Caco-2 (cell line): ENCODE measurements around the gene ITSN2. TPM values are rescaled to one million over a fixed set of nuclear protein-coding genes. Genes with fewer than 3 reads are reported as not detected.
A peak's percentile ranks its signal among the peaks of the same experiment; 100 is the strongest.

Experiments
- BruUV-seq: library from RNA; stranded (reverse); fragments of 400-500 nt; replicated peaks from 2 replicates; lab custom pipeline; 2021; lab: Mats Ljungman, UMichigan
- CTCF ChIA-PET: fragments of 300-600 bp; sonication (Branson Sonifier 250); formaldehyde crosslinking; loops from one replicate; lab custom pipeline; 2022; ENCODE audit warnings: antibody characterized with exemption; lab: Charles Lee
- POLR2A ChIA-PET: fragments of 300-600 bp; sonication (Branson Sonifier 250); formaldehyde crosslinking; loops from one replicate; lab custom pipeline; 2022; ENCODE audit warnings: antibody characterized with exemption; lab: Charles Lee
- DNase-seq, 2 experiments: peaks; one replicate each; pipeline versions ENCODE4 v3.0.0 to v3.0.0-alpha.2; 2020 to 2022
- H3K27me3 ChIP-seq: replicated peaks from 2 replicates; pipeline ENCODE4 v1.6.0; 2011; ENCODE audit warnings: low read length; ENCODE audit not compliant: control insufficient read depth, insufficient read depth
- H3K36me3 ChIP-seq: 2 replicates; pipeline ENCODE4 v1.5.1; 2011; ENCODE audit warnings: low read length; ENCODE audit not compliant: control insufficient read depth, insufficient read depth
- H3K4me1 ChIP-seq: fragments of 250-450 bp; sonication (Bioruptor Pico); 2 replicates; pipeline ENCODE4 v1.5.1; 2020; ENCODE audit warnings: mild to moderate bottlenecking
- H3K4me3 ChIP-seq: 2 replicates; pipeline ENCODE4 v1.5.1; 2011; ENCODE audit warnings: low read depth, mild to moderate bottlenecking, control low read depth, low read length
- H3K9me3 ChIP-seq: fragments of 250-450 bp; sonication (Bioruptor Pico); 2 replicates; pipeline ENCODE4 v1.5.1; 2020; ENCODE audit warnings: mild to moderate bottlenecking, moderate library complexity
- H3K27ac Mint-ChIP-seq: one replicate; pipeline ENCODE4 v1.8.0; 2022; ENCODE audit warnings: mixed read lengths; ENCODE audit not compliant: unreplicated experiment
- H3K27me3 Mint-ChIP-seq: one replicate; pipeline ENCODE4 v1.8.0; 2022; ENCODE audit warnings: mixed read lengths; ENCODE audit not compliant: insufficient read depth, unreplicated experiment
- H3K36me3 Mint-ChIP-seq: one replicate; pipeline ENCODE4 v1.8.0; 2022; ENCODE audit warnings: mild to moderate bottlenecking, mixed read lengths; ENCODE audit not compliant: insufficient read depth, unreplicated experiment
- H3K4me1 Mint-ChIP-seq: one replicate; pipeline ENCODE4 v1.8.0; 2022; ENCODE audit warnings: low read depth, mixed read lengths; ENCODE audit not compliant: unreplicated experiment
- H3K4me3 Mint-ChIP-seq: one replicate; pipeline ENCODE4 v1.8.0; 2022; ENCODE audit warnings: mild to moderate bottlenecking, moderate library complexity, mixed read lengths; ENCODE audit not compliant: unreplicated experiment
- H3K9me3 Mint-ChIP-seq: one replicate; pipeline ENCODE4 v1.8.0; 2022; ENCODE audit warnings: mixed read lengths; ENCODE audit not compliant: unreplicated experiment
- CTCF ChIP-seq, 2 experiments: fragments of 200-600 bp in 1 of 2; IDR thresholded peaks; 1 replicate in 1 of 2; 2 replicates in 1 of 2; pipeline versions ENCODE4 v1.5.1 to v1.8.0; 2011 to 2022; ENCODE audit warnings: antibody characterized with exemption in 1 of 2, control low read depth in 1 of 2, inconsistent platforms in 1 of 2, low read depth in 1 of 2, low read length in 1 of 2, mild to moderate bottlenecking in 1 of 2, moderate library complexity in 1 of 2; ENCODE audit not compliant: insufficient read depth in 1 of 2, severe bottlenecking in 1 of 2, unreplicated experiment in 1 of 2
- intact Hi-C: fragments of 100-400 bp; cut with micrococcal nuclease; formaldehyde crosslinking; loops from one replicate; pipeline ENCODE4 v1.10.0; 2022; ENCODE audit not compliant: unreplicated experiment
- total RNA-seq: library from RNA; stranded (reverse); gene quantifications from 2 replicates; pipeline ENCODE4 v1.2.3, GENCODE V29; 2022

Gene ITSN2
- total RNA-seq, 1 experiment from 2014 or later: 49.4 TPM

- H3K4me1 ChIP-seq: peaks cover 29% of the 10 kb centered on the region
- ChIA-PET POLR2A (no interaction called here), CTCF (no interaction called here)
- no peak overlapping the region for H3K4me3 Mint-ChIP-seq
- H3K27me3 ChIP-seq: no peaks in the 10 kb centered on the region
- intact Hi-C loops: loop anchor here (10.0 kb wide), 1 partner anchor 440 kb away; the partner anchor contains the start of gene ATAD2B
- DNase-seq: no peak
- TF ChIP-seq CTCF (IDR thresholded peaks at IDR 0.05; ENCODE audit: insufficient read depth in 1 of 2, low read depth in 1 of 2, low read length in 1 of 2, severe bottlenecking in 1 of 2, unreplicated experiment in 1 of 2): no peak
- H3K36me3 Mint-ChIP-seq: no peaks in the 10 kb centered on the region
- H3K27me3 Mint-ChIP-seq: no peaks in the 10 kb centered on the region
- no TSS peak for BruUV-seq
- H3K36me3 ChIP-seq: no peaks in the 10 kb centered on the region
- no peak overlapping the region for H3K4me3 ChIP-seq
- H3K4me1 Mint-ChIP-seq: peaks cover 26% of the 10 kb centered on the region
- H3K9me3 ChIP-seq: no peaks in the 10 kb centered on the region
- no peaks in the 10 kb centered on the region for H3K9me3 Mint-ChIP-seq
- H3K27ac Mint-ChIP-seq: no peak overlapping the region
Observed at GRCh38 chr2:24365051-24365450, 4.7 kb upstream of the ITSN2 start.

- Histone ChIP-seq H3K27me3 (no peaks in the 10 kb centered on the region), H3K9me3 (no peaks in the 10 kb centered on the region), H3K4me3 (no peak overlapping the region), H3K36me3 (no peaks in the 10 kb centered on the region), H3K4me1 (peaks cover 39% of the 10 kb centered on the region)
- intact Hi-C loops: loop anchor here (5.0 to 10.0 kb wide), 2 partner anchors 136 to 438 kb away; partner anchors contain the start of gene ATAD2B
- Mint-ChIP-seq H3K4me1 (peaks cover 33% of the 10 kb centered on the region), H3K36me3 (no peaks in the 10 kb centered on the region), H3K27ac (no peak overlapping the region), H3K9me3 (no peaks in the 10 kb centered on the region), H3K27me3 (no peaks in the 10 kb centered on the region), H3K4me3 (no peak overlapping the region)
- no peak for DNase-seq
- BruUV-seq: no TSS peak
- no peak for TF ChIP-seq CTCF (IDR thresholded peaks at IDR 0.05; ENCODE audit: insufficient read depth in 1 of 2, low read depth in 1 of 2, low read length in 1 of 2, severe bottlenecking in 1 of 2, unreplicated experiment in 1 of 2)
- POLR2A ChIA-PET: interaction anchor here (0.7 kb wide), 1 partner anchor 443 kb away, joined by 3 read pairs; no protein-coding TSS in a partner anchor
- CTCF ChIA-PET: no interaction called here
Observed at GRCh38 chr2:24363301-24363700, 3.0 kb upstream of the ITSN2 start.

- Mint-ChIP-seq H3K4me3 (peak overlapping the region; percentile 35), H3K27ac (peak overlapping the region; percentile 32)
- no TSS peak for BruUV-seq
Observed at GRCh38 chr2:24362253-24362652, 1.9 kb upstream of the ITSN2 start.

More at GRCh38 chr2:24362253-24362652, 1.9 kb upstream of the ITSN2 start:
- peak; percentile 79 to 83 for DNase-seq
- Histone ChIP-seq H3K4me1 (peaks cover 42% of the 10 kb centered on the region), H3K4me3 (no peak overlapping the region), H3K36me3 (no peaks in the 10 kb centered on the region), H3K9me3 (no peaks in the 10 kb centered on the region), H3K27me3 (no peaks in the 10 kb centered on the region)
- intact Hi-C loops: loop anchor here (5.0 to 10.0 kb wide), 2 partner anchors 135 to 437 kb away; partner anchors contain the start of gene ATAD2B
- CTCF ChIA-PET: no interaction called here
- POLR2A ChIA-PET: interaction anchor here (0.7 kb wide), 1 partner anchor 101 kb away, joined by 3 read pairs; no protein-coding TSS in a partner anchor
- Mint-ChIP-seq H3K9me3 (no peaks in the 10 kb centered on the region), H3K36me3 (no peaks in the 10 kb centered on the region), H3K4me1 (peaks cover 33% of the 10 kb centered on the region), H3K27me3 (no peaks in the 10 kb centered on the region)
- TF ChIP-seq CTCF (IDR thresholded peaks at IDR 0.05; ENCODE audit: insufficient read depth in 1 of 2, low read depth in 1 of 2, low read length in 1 of 2, severe bottlenecking in 1 of 2, unreplicated experiment in 1 of 2): no peak
